T-helper 1 cell treated with Interleukin-12 subunit alpha and Interleukin-12 subunit beta and Interleukin-4 antibody, amounts not matched to agents 30 μg/mL and 1 μg/mL, for 36 hours (primary cell): ENCODE measurements around the gene PLEKHF1.

Experiments used
- H3K27ac Mint-ChIP-seq: one replicate; pipeline ENCODE4 v1.8.0; 2021; ENCODE audit warnings: mild to moderate bottlenecking, mixed read lengths
- H3K27me3 Mint-ChIP-seq: one replicate; pipeline ENCODE4 v1.8.0; 2021; ENCODE audit warnings: low read depth, mixed read lengths
- H3K36me3 Mint-ChIP-seq: one replicate; pipeline ENCODE4 v1.8.0; 2021; ENCODE audit warnings: low read depth, mixed read lengths
- H3K4me1 Mint-ChIP-seq: one replicate; pipeline ENCODE4 v1.8.0; 2021; ENCODE audit warnings: low read depth, mixed read lengths
- H3K4me3 Mint-ChIP-seq: one replicate; pipeline ENCODE4 v1.8.0; 2021; ENCODE audit warnings: mild to moderate bottlenecking, moderate library complexity, mixed read lengths
- H3K9me3 Mint-ChIP-seq: one replicate; pipeline ENCODE4 v1.8.0; 2021; ENCODE audit warnings: mixed read lengths

Gene PLEKHF1

GRCh38 chr19:29628661-29629385 is 36.4 kb upstream of the PLEKHF1 start:
- peaks cover 6% of the 10 kb centered on the region for H3K4me1 Mint-ChIP-seq
- H3K9me3 Mint-ChIP-seq = no peaks in the 10 kb centered on the region
- no peak overlapping the region for H3K27ac Mint-ChIP-seq
- H3K27me3 Mint-ChIP-seq = no peaks in the 10 kb centered on the region
- no peak overlapping the region for H3K4me3 Mint-ChIP-seq
- no peaks in the 10 kb centered on the region for H3K36me3 Mint-ChIP-seq

GRCh38 chr19:29629836-29630534 is 35.3 kb upstream of the PLEKHF1 start:
- H3K36me3 Mint-ChIP-seq = no peaks in the 10 kb centered on the region
- no peaks in the 10 kb centered on the region for H3K27me3 Mint-ChIP-seq
- no peaks in the 10 kb centered on the region for H3K4me1 Mint-ChIP-seq
- H3K27ac Mint-ChIP-seq = no peak overlapping the region
- no peak overlapping the region for H3K4me3 Mint-ChIP-seq
- H3K9me3 Mint-ChIP-seq = no peaks in the 10 kb centered on the region

- Mint-ChIP-seq H3K4me1 (no peaks in the 10 kb centered on the region), H3K4me3 (no peak overlapping the region), H3K27me3 (no peaks in the 10 kb centered on the region), H3K9me3 (no peaks in the 10 kb centered on the region), H3K36me3 (no peaks in the 10 kb centered on the region), H3K27ac (no peak overlapping the region)
These were observed 34.6 kb upstream of the PLEKHF1 start for GRCh38 chr19:29630655-29631054.

- H3K27me3 Mint-ChIP-seq = no peaks in the 10 kb centered on the region
- no peaks in the 10 kb centered on the region for H3K4me1 Mint-ChIP-seq
These were observed 33.8 kb upstream of the PLEKHF1 start for GRCh38 chr19:29631450-29631849.

GRCh38 chr19:29634002-29634401 is 31.3 kb upstream of the PLEKHF1 start:
- H3K27me3 Mint-ChIP-seq = no peaks in the 10 kb centered on the region
- no peaks in the 10 kb centered on the region for H3K36me3 Mint-ChIP-seq
- H3K9me3 Mint-ChIP-seq = no peaks in the 10 kb centered on the region
- no peaks in the 10 kb centered on the region for H3K4me1 Mint-ChIP-seq
- no peak overlapping the region for H3K4me3 Mint-ChIP-seq
- no peak overlapping the region for H3K27ac Mint-ChIP-seq

More at GRCh38 chr19:29631450-29631849, 33.8 kb upstream of the PLEKHF1 start:
- Mint-ChIP-seq H3K36me3 (no peaks in the 10 kb centered on the region), H3K4me3 (no peak overlapping the region), H3K27ac (no peak overlapping the region), H3K9me3 (no peaks in the 10 kb centered on the region)

GRCh38 chr19:29634423-29635130 is 30.7 kb upstream of the PLEKHF1 start:
- Mint-ChIP-seq H3K9me3 (no peaks in the 10 kb centered on the region), H3K36me3 (no peaks in the 10 kb centered on the region), H3K27me3 (no peaks in the 10 kb centered on the region), H3K4me1 (no peaks in the 10 kb centered on the region), H3K27ac (no peak overlapping the region), H3K4me3 (no peak overlapping the region)

- no peaks in the 10 kb centered on the region for H3K36me3 Mint-ChIP-seq
- no peak overlapping the region for H3K4me3 Mint-ChIP-seq
- H3K9me3 Mint-ChIP-seq = no peaks in the 10 kb centered on the region
- no peaks in the 10 kb centered on the region for H3K4me1 Mint-ChIP-seq
- peaks cover 3% of the 10 kb centered on the region for H3K27me3 Mint-ChIP-seq
- H3K27ac Mint-ChIP-seq = no peak overlapping the region
These were observed 29.3 kb upstream of the PLEKHF1 start for GRCh38 chr19:29635963-29636362.

GRCh38 chr19:29636553-29637360 is 28.5 kb upstream of the PLEKHF1 start:
- H3K27me3 Mint-ChIP-seq = peaks cover 8% of the 10 kb centered on the region
- no peaks in the 10 kb centered on the region for H3K4me1 Mint-ChIP-seq
- H3K9me3 Mint-ChIP-seq = no peaks in the 10 kb centered on the region
- no peak overlapping the region for H3K4me3 Mint-ChIP-seq
- H3K36me3 Mint-ChIP-seq = no peaks in the 10 kb centered on the region
- H3K27ac Mint-ChIP-seq = no peak overlapping the region

- H3K27me3 Mint-ChIP-seq = peaks cover 12% of the 10 kb centered on the region
- no peaks in the 10 kb centered on the region for H3K4me1 Mint-ChIP-seq
- no peaks in the 10 kb centered on the region for H3K36me3 Mint-ChIP-seq
- H3K27ac Mint-ChIP-seq = no peak overlapping the region
- no peaks in the 10 kb centered on the region for H3K9me3 Mint-ChIP-seq
- H3K4me3 Mint-ChIP-seq = no peak overlapping the region
These were observed 26.2 kb upstream of the PLEKHF1 start for GRCh38 chr19:29639086-29639485.

GRCh38 chr19:29640231-29640630 is 25.0 kb upstream of the PLEKHF1 start:
- Mint-ChIP-seq H3K4me1 (peaks cover 3% of the 10 kb centered on the region), H3K27me3 (peaks cover 12% of the 10 kb centered on the region), H3K9me3 (no peaks in the 10 kb centered on the region), H3K36me3 (no peaks in the 10 kb centered on the region), H3K4me3 (no peak overlapping the region), H3K27ac (no peak overlapping the region)

- Mint-ChIP-seq H3K4me3 (no peak overlapping the region), H3K27ac (no peak overlapping the region), H3K36me3 (no peaks in the 10 kb centered on the region), H3K9me3 (no peaks in the 10 kb centered on the region), H3K4me1 (peaks cover 15% of the 10 kb centered on the region), H3K27me3 (peaks cover 12% of the 10 kb centered on the region)
These were observed 23.7 kb upstream of the PLEKHF1 start for GRCh38 chr19:29641597-29641996.

GRCh38 chr19:29643361-29643935 is 21.8 kb upstream of the PLEKHF1 start:
- Mint-ChIP-seq H3K27me3 (peaks cover 12% of the 10 kb centered on the region), H3K4me3 (no peak overlapping the region), H3K27ac (no peak overlapping the region), H3K36me3 (no peaks in the 10 kb centered on the region), H3K4me1 (peaks cover 15% of the 10 kb centered on the region), H3K9me3 (no peaks in the 10 kb centered on the region)

GRCh38 chr19:29644210-29644609 is 21.1 kb upstream of the PLEKHF1 start:
- Mint-ChIP-seq H3K4me1 (peaks cover 15% of the 10 kb centered on the region), H3K9me3 (no peaks in the 10 kb centered on the region), H3K36me3 (no peaks in the 10 kb centered on the region), H3K27ac (no peak overlapping the region), H3K27me3 (peaks cover 12% of the 10 kb centered on the region), H3K4me3 (no peak overlapping the region)

- peaks cover 9% of the 10 kb centered on the region for H3K27me3 Mint-ChIP-seq
- no peaks in the 10 kb centered on the region for H3K9me3 Mint-ChIP-seq
- H3K4me1 Mint-ChIP-seq = peaks cover 15% of the 10 kb centered on the region
- no peak overlapping the region for H3K27ac Mint-ChIP-seq
- peak overlapping the region; percentile 61 for H3K4me3 Mint-ChIP-seq
- H3K36me3 Mint-ChIP-seq = no peaks in the 10 kb centered on the region
These were observed 19.8 kb upstream of the PLEKHF1 start for GRCh38 chr19:29645491-29645867.
